HG02840 (cell line): Measurements from ENCODE around the gene SERPINH1.

ENCODE experiments used
- ATAC-seq: cut with Tn5 transposase; IDR thresholded peaks from one replicate; pipeline ENCODE4 v1.9.1; 2021; ENCODE audit warnings: mild to moderate bottlenecking, moderate library complexity, moderate number of reproducible peaks; ENCODE audit not compliant: unreplicated experiment, low FRiP score

The SERPINH1 gene

GRCh38 chr11:75532200-75533048, 29.6 kb upstream of the SERPINH1 start:
- ATAC-seq = no peak

- no peak for ATAC-seq
Measured at GRCh38 chr11:75533896-75534258, 28.2 kb upstream of the SERPINH1 start.

GRCh38 chr11:75534259-75535069, 27.6 kb upstream of the SERPINH1 start:
- ATAC-seq = no peak

GRCh38 chr11:75535071-75535470, 27.0 kb upstream of the SERPINH1 start:
- no peak for ATAC-seq

GRCh38 chr11:75536786-75537641, 25.0 kb upstream of the SERPINH1 start:
- ATAC-seq = peak; percentile 75

- ATAC-seq = no peak
Measured at GRCh38 chr11:75537740-75538139, 24.3 kb upstream of the SERPINH1 start.

GRCh38 chr11:75538150-75538942, 23.7 kb upstream of the SERPINH1 start:
- ATAC-seq = no peak

GRCh38 chr11:75539459-75540334, 22.4 kb upstream of the SERPINH1 start:
- ATAC-seq = no peak

GRCh38 chr11:75541193-75542087, 20.6 kb upstream of the SERPINH1 start:
- no peak for ATAC-seq

GRCh38 chr11:75542088-75542438, 20.0 kb upstream of the SERPINH1 start:
- no peak for ATAC-seq

- no peak for ATAC-seq
Measured at GRCh38 chr11:75543806-75544205, 18.2 kb upstream of the SERPINH1 start.

GRCh38 chr11:75547177-75547576, 14.9 kb upstream of the SERPINH1 start:
- no peak for ATAC-seq

- ATAC-seq = no peak
Measured at GRCh38 chr11:75547617-75548058, 14.4 kb upstream of the SERPINH1 start.

GRCh38 chr11:75548595-75549272, 13.3 kb upstream of the SERPINH1 start:
- ATAC-seq = no peak

- no peak for ATAC-seq
Measured at GRCh38 chr11:75549370-75549958, 12.6 kb upstream of the SERPINH1 start.

GRCh38 chr11:75553182-75553581, 8.9 kb upstream of the SERPINH1 start:
- ATAC-seq = no peak

- ATAC-seq = no peak
Measured at GRCh38 chr11:75553889-75554257, 8.2 kb upstream of the SERPINH1 start.
